Nephron progenitor cell (in vitro differentiated cells): Measurements from ENCODE around the gene DNAJA4.
A peak's percentile ranks its signal among the peaks of the same experiment; 100 is the strongest.

ENCODE experiments used
- DNase-seq: peaks from one replicate; pipeline ENCODE4 v3.0.0; 2021
- H3K27ac Mint-ChIP-seq: 2 replicates; pipeline ENCODE4 v1.8.0; 2021; ENCODE audit warnings: mild to moderate bottlenecking, moderate library complexity, mixed read lengths
- H3K27me3 Mint-ChIP-seq: 2 replicates; pipeline ENCODE4 v1.8.0; 2021; ENCODE audit warnings: mild to moderate bottlenecking, low read depth, mixed read lengths; ENCODE audit not compliant: poor library complexity
- H3K36me3 Mint-ChIP-seq: 2 replicates; pipeline ENCODE4 v1.8.0; 2021; ENCODE audit warnings: low read depth, mixed read lengths
- H3K4me1 Mint-ChIP-seq: 2 replicates; pipeline ENCODE4 v1.8.0; 2021; ENCODE audit warnings: mixed read lengths
- H3K4me3 Mint-ChIP-seq: 2 replicates; pipeline ENCODE4 v1.8.0; 2021; ENCODE audit warnings: mild to moderate bottlenecking, moderate library complexity, mixed read lengths
- H3K9me3 Mint-ChIP-seq: 2 replicates; pipeline ENCODE4 v1.8.0; 2021; ENCODE audit warnings: mild to moderate bottlenecking, moderate library complexity, mixed read lengths
- CTCF ChIP-seq: fragments of 200-600 bp; sonication (generic); IDR thresholded peaks from 2 replicates; pipeline ENCODE4 v1.5.0; 2021; ENCODE audit warnings: antibody characterized with exemption

The DNAJA4 gene

DNA sequence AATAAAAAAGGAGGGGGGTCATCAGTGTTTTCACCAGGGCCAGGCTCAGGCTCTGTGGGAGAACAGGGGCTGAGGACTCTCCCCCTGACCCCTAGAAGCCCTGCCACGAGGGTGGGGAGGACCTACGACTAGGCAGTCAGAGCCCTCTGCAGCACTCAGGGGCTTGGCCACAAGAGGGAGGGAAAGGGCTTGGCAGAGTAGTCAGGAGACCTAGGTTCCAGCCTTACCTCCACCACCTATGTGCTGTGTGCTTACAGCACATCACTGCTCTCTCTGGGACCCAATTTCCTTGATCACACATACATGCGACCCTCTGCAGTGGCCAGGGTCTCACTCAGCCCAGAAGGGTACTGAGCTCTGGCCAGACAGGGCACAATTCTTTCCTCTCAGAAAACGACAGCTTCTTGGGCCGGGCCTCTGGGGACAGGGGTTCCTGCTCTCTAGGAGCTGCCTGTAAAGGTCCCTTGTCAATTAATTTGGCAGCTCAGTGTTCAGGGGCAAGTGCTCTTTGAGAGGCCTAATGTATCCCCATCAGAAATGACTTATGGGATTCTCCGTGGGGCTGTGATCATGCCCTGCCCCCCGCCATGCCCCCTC, 51.4 kb downstream of the DNAJA4 start:
- Mint-ChIP-seq H3K4me3 (no peak overlapping the region), H3K27me3 (peaks cover 71% of the 10 kb centered on the region), H3K36me3 (no peaks in the 10 kb centered on the region), H3K27ac (peak overlapping the region; percentile 97), H3K9me3 (no peaks in the 10 kb centered on the region), H3K4me1 (peaks cover 58% of the 10 kb centered on the region)
- peak; percentile 18 for TF ChIP-seq CTCF
- no peak for DNase-seq

DNA sequence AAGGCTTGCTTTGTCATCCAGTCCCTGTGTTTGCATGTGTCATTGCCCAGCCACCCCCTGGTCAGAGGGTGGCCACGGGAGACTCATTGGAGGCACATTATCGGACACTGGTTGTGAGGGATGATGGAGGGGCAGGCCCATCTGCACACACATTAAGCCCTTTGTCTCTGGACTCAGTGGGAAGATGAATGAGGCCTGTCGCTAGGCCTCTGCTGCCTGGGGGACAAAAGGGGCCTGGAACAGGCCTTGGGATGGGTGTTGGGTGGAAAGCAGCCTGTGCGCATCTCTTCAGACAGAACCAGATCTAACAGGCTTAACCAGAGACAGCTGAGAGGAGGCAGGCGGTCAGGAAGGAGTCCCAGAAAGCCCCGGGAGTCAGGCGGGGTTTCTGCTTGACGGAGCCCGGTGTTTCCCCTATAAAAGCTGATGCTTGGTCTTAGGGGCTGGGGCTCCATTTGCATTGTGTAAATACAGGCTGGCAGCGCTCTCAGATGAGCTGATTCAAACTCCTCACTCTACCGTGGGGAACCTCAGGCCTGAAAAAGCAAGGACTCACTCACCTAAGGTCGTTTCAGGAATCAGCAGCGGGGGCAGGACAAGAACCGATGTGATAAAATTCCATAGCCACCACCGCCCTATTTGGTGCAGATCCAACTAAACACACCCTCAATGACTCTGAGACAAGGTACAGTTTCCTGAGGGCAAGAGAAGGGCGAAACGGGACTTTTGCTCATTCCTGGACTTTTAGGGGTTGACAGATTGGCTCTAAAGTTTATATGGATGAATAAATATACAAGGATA, 52.1 kb downstream of the DNAJA4 start:
- H3K4me1 Mint-ChIP-seq, result peaks cover 65% of the 10 kb centered on the region
- no peak for TF ChIP-seq CTCF
- no peaks in the 10 kb centered on the region for H3K9me3 Mint-ChIP-seq
- peaks cover 64% of the 10 kb centered on the region for H3K27me3 Mint-ChIP-seq
- peak overlapping the region; percentile 97 for H3K27ac Mint-ChIP-seq
- H3K36me3 Mint-ChIP-seq, result no peaks in the 10 kb centered on the region
- DNase-seq, result no peak
- H3K4me3 Mint-ChIP-seq, result no peak overlapping the region

DNA sequence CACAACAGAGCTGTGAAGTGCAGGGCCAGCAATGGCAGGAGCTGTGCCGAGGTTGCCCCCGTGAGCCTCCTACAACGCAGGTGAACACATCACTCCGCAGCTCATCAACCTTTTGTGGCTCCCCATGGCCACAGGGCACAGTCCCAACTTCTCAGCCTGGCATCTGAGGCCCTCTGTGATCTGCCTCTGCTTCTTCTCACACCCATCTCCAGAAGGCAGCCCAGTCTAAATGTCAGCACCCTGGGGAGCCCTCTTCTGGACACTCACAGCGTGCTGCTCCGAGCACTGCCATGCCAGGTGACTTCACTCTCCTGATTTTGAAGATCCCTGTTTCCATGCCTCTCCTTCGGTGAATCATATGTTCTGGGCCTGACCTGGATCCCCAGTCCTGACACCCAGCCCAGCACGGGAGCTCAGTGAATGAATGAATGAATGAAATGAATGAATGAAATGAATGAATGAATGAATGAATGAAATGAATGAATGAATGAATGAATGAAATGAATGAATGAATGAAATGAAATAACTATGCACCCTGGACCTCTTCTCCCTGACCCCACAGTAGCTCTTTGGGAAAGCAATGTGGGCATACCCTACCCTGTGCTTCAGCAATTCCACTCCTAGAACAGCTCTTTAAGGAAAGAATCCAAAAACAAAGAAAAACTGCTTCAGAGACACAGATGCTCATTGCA, 52.9 kb downstream of the DNAJA4 start:
- DNase-seq, result no peak
- Mint-ChIP-seq H3K27ac (no peak overlapping the region), H3K27me3 (peaks cover 63% of the 10 kb centered on the region), H3K9me3 (no peaks in the 10 kb centered on the region), H3K36me3 (no peaks in the 10 kb centered on the region), H3K4me1 (peaks cover 71% of the 10 kb centered on the region), H3K4me3 (peak overlapping the region; percentile 44)
- no peak for TF ChIP-seq CTCF

GRCh38 chr15:78319588-78319987, 55.2 kb downstream of the DNAJA4 start:
- H3K27ac Mint-ChIP-seq, result no peak overlapping the region
- no peak overlapping the region for H3K4me3 Mint-ChIP-seq
- H3K36me3 Mint-ChIP-seq, result no peaks in the 10 kb centered on the region
- TF ChIP-seq CTCF, result no peak
- DNase-seq, result no peak
- no peaks in the 10 kb centered on the region for H3K9me3 Mint-ChIP-seq
- H3K4me1 Mint-ChIP-seq, result peaks cover 75% of the 10 kb centered on the region
- H3K27me3 Mint-ChIP-seq, result peaks cover 76% of the 10 kb centered on the region

- TF ChIP-seq CTCF, result no peak
- peaks cover 81% of the 10 kb centered on the region for H3K27me3 Mint-ChIP-seq
- H3K9me3 Mint-ChIP-seq, result no peaks in the 10 kb centered on the region
- peaks cover 81% of the 10 kb centered on the region for H3K4me1 Mint-ChIP-seq
- no peak overlapping the region for H3K4me3 Mint-ChIP-seq
- no peak for DNase-seq
- H3K27ac Mint-ChIP-seq, result no peak overlapping the region
- H3K36me3 Mint-ChIP-seq, result no peaks in the 10 kb centered on the region
Measured at GRCh38 chr15:78320183-78320582, 55.8 kb downstream of the DNAJA4 start.
